ENCODE data around the gene RSBN1. TPM values are rescaled to one million over a fixed set of nuclear protein-coding genes. Genes with fewer than 3 reads are reported as not detected.
"Not testable (repeated sequence)": the region's sequence is repeated elsewhere in the genome, so short reads cannot be mapped to it uniquely, and the experiment has no call there.

Gene RSBN1
- total and polyA plus RNA-seq, 11 donors: 2.5 to 17.8 (median 9.7) TPM

GRCh38 chr1:113759333-113760101, 52.8 kb downstream of the RSBN1 start, which contains the start of gene PHTF1:
PHTF1 (minus strand) TSS chr1:113759486; CDS start chr1:113758703, 783 bp downstream.
- ATAC-seq (peak; percentile 87 to 94 (median 94)), DNase-seq (peak; percentile 70 to 91 (median 84))
- Histone ChIP-seq H3K4me1 (peaks cover 0 to 27% (median 10%) of the 10 kb centered on the region in 12 donors), H3K27ac (peak within 1 kb of the TSS; percentile 86 to 97 (median 95)), H3K4me3 (peak within 1 kb of the TSS; percentile 50 to 94 (median 86)), H3K9me3 (no peaks in the 10 kb centered on the region), H3K27me3 (no peaks in the 10 kb centered on the region), H3K36me3 (peaks cover 0 to 26% (median 2%) of the 10 kb centered on the region in 9 donors)
- TF ChIP-seq POLR2A (IDR thresholded peaks at IDR 0.05) (peak in 1 of 2 donors; percentile 60), CTCF (IDR thresholded peaks at IDR 0.05) (no peak)
- 1% methylated on average over 22 to 47 of the region's 47 CpGs for WGBS, 4 donors
- intact Hi-C loops (cut with DNase I): loop anchor here (2.0 to 10.0 kb wide), 6 partner anchors 43 to 145 kb away; partner anchors contain the start of genes RSBN1 (in 10 of the 10), AP4B1 (in 3 of the 10) and DCLRE1B (in 2 of the 10)

GRCh38 chr1:113758631-113759332, 53.5 kb downstream of the RSBN1 start:
- H3K9me3 ChIP-seq: no peaks in the 10 kb centered on the region
- H3K4me3 ChIP-seq: peak overlapping the region; percentile 50 to 94 (median 86)
- intact Hi-C loops (cut with DNase I): loop anchor here (2.0 to 10.0 kb wide), 5 partner anchors 54 to 146 kb away; partner anchors contain the start of genes RSBN1 (in 10 of the 10), AP4B1 (in 3 of the 10) and DCLRE1B (in 2 of the 10)
- H3K27me3 ChIP-seq: no peaks in the 10 kb centered on the region
- peak; percentile 32 to 84 (median 71) for ATAC-seq
- TF ChIP-seq POLR2A (IDR thresholded peaks at IDR 0.05) (no peak), CTCF (IDR thresholded peaks at IDR 0.05) (peak in 1 of 12 donors; percentile 9)
- DNase-seq: peak; percentile 70 to 82 (median 77)
- peak overlapping the region; percentile 86 to 97 (median 95) for H3K27ac ChIP-seq
- H3K4me1 ChIP-seq: peaks cover 0 to 27% (median 10%) of the 10 kb centered on the region in 12 donors
- WGBS, 4 donors: 0 to 1% (median 1%) methylated on average over 46 to 55 of the region's 55 CpGs
- H3K36me3 ChIP-seq: peaks cover 0 to 25% (median 7%) of the 10 kb centered on the region in 9 donors

GRCh38 chr1:113756461-113756860, 55.8 kb downstream of the RSBN1 start:
- no peak for DNase-seq
- TF ChIP-seq CTCF (IDR thresholded peaks at IDR 0.05): no peak
- TF ChIP-seq POLR2A (IDR thresholded peaks at IDR 0.05): no peak
- 93 to 100% (median 96%) methylated on average over 1 of the region's 1 CpG for WGBS, 4 donors
- no peak for ATAC-seq
- Histone ChIP-seq H3K36me3 (peaks cover 0 to 24% (median 9%) of the 10 kb centered on the region in 9 donors), H3K9me3 (no peaks in the 10 kb centered on the region), H3K27me3 (no peaks in the 10 kb centered on the region), H3K4me1 (peaks cover 0 to 27% (median 10%) of the 10 kb centered on the region in 12 donors), H3K4me3 (peak overlapping the region in 1 of 12 donors; percentile 92), H3K27ac (no peak overlapping the region)
- intact Hi-C loops (cut with DNase I): loop anchor here in 9 of 10 donors (5.0 to 10.0 kb wide), 3 partner anchors 56 to 148 kb away; partner anchors contain the start of genes RSBN1 (in 8 of the 9), AP4B1 (in 2 of the 9) and DCLRE1B (in 1 of the 9)

GRCh38 chr1:113753333-113753732, 58.9 kb downstream of the RSBN1 start:
- not testable (repeated sequence) for H3K27me3 ChIP-seq
- 92 to 98% (median 94%) methylated on average over 6 of the region's 6 CpGs for WGBS, 4 donors

More at GRCh38 chr1:113753333-113753732, 58.9 kb downstream of the RSBN1 start:
- H3K9me3 ChIP-seq, H3K27ac ChIP-seq, H3K4me3 ChIP-seq, ATAC-seq, DNase-seq: not testable (repeated sequence)
- Histone ChIP-seq H3K36me3 (peaks cover 0 to 47% (median 16%) of the 10 kb centered on the region in 9 donors), H3K4me1 (peaks cover 0 to 18% (median 9%) of the 10 kb centered on the region in 12 donors)
- intact Hi-C loops (cut with DNase I): loop anchor here in 1 of 10 donors (10.0 kb wide), 1 partner anchor 151 kb away; the partner anchor contains the start of genes AP4B1 and DCLRE1B
